ENCODE data around the gene NSUN2. TPM values are rescaled to one million over a fixed set of nuclear protein-coding genes. Genes with fewer than 3 reads are reported as not detected.

Gene NSUN2
- total RNA-seq, 1 donor, result 39.4 TPM

GRCh38 chr5:6603643-6604042, 29.2 kb downstream of the NSUN2 start:
- TF ChIP-seq CTCF (IDR thresholded peaks at IDR 0.05; ENCODE audit: extremely low read depth, low read depth, low read length), result no peak
- H3K27me3 ChIP-seq (ENCODE audit: insufficient read depth, low read length), result no peaks in the 10 kb centered on the region
- no peak overlapping the region for H2AFZ ChIP-seq (ENCODE audit: low read length)
- no peak overlapping the region for H3K27ac ChIP-seq (ENCODE audit: low read depth, low read length)
- no peak for DNase-seq (ENCODE audit: insufficient read length, low spot score, missing footprints)
- peaks cover 90% of the 10 kb centered on the region for H3K36me3 ChIP-seq (ENCODE audit: insufficient read depth, low read length)
- H3K4me3 ChIP-seq (ENCODE audit: insufficient read depth, low read length), result no peak overlapping the region
- H3K9me3 ChIP-seq (ENCODE audit: low read depth, low read length), result no peaks in the 10 kb centered on the region
- no peak overlapping the region for H3K4me2 ChIP-seq (ENCODE audit: insufficient read depth, low read length)
- peaks cover 7% of the 10 kb centered on the region for H4K20me1 ChIP-seq (ENCODE audit: insufficient read depth, low read length)
- H3K4me1 ChIP-seq (ENCODE audit: insufficient read depth, low read length), result peaks cover 3% of the 10 kb centered on the region
- H3K79me2 ChIP-seq (ENCODE audit: insufficient read depth, low read length), result peaks cover 3% of the 10 kb centered on the region

- Histone ChIP-seq H3K4me1 (ENCODE audit: insufficient read depth, low read length) (peaks cover 14% of the 10 kb centered on the region), H4K20me1 (ENCODE audit: insufficient read depth, low read length) (peaks cover 5% of the 10 kb centered on the region), H2AFZ (ENCODE audit: low read length) (no peak overlapping the region), H3K4me3 (ENCODE audit: insufficient read depth, low read length) (no peak overlapping the region), H3K4me2 (ENCODE audit: insufficient read depth, low read length) (no peak overlapping the region), H3K27ac (ENCODE audit: low read depth, low read length) (no peak overlapping the region), H3K27me3 (ENCODE audit: insufficient read depth, low read length) (no peaks in the 10 kb centered on the region), H3K79me2 (ENCODE audit: insufficient read depth, low read length) (no peaks in the 10 kb centered on the region), H3K9me3 (ENCODE audit: low read depth, low read length) (no peaks in the 10 kb centered on the region), H3K36me3 (ENCODE audit: insufficient read depth, low read length) (peaks cover 82% of the 10 kb centered on the region)
- DNase-seq (ENCODE audit: insufficient read length, low spot score, missing footprints), result no peak
- TF ChIP-seq CTCF (IDR thresholded peaks at IDR 0.05; ENCODE audit: extremely low read depth, low read depth, low read length), result no peak
Measured at GRCh38 chr5:6602441-6602840, 30.4 kb downstream of the NSUN2 start.

- Histone ChIP-seq H3K4me2 (ENCODE audit: insufficient read depth, low read length) (no peak overlapping the region), H3K27me3 (ENCODE audit: insufficient read depth, low read length) (no peaks in the 10 kb centered on the region), H3K9me3 (ENCODE audit: low read depth, low read length) (no peaks in the 10 kb centered on the region), H3K79me2 (ENCODE audit: insufficient read depth, low read length) (no peaks in the 10 kb centered on the region), H2AFZ (ENCODE audit: low read length) (no peak overlapping the region), H3K4me1 (ENCODE audit: insufficient read depth, low read length) (peaks cover 14% of the 10 kb centered on the region), H3K27ac (ENCODE audit: low read depth, low read length) (no peak overlapping the region), H3K36me3 (ENCODE audit: insufficient read depth, low read length) (peaks cover 81% of the 10 kb centered on the region), H3K4me3 (ENCODE audit: insufficient read depth, low read length) (no peak overlapping the region), H4K20me1 (ENCODE audit: insufficient read depth, low read length) (peaks cover 5% of the 10 kb centered on the region)
- no peak for TF ChIP-seq CTCF (IDR thresholded peaks at IDR 0.05; ENCODE audit: extremely low read depth, low read depth, low read length)
- DNase-seq (ENCODE audit: insufficient read length, low spot score, missing footprints), result no peak
Measured at GRCh38 chr5:6601816-6602215, 31.0 kb downstream of the NSUN2 start.

- peaks cover 82% of the 10 kb centered on the region for H3K36me3 ChIP-seq (ENCODE audit: insufficient read depth, low read length)
Measured at GRCh38 chr5:6601271-6601670, 31.6 kb downstream of the NSUN2 start.

More at GRCh38 chr5:6601271-6601670, 31.6 kb downstream of the NSUN2 start:
- no peaks in the 10 kb centered on the region for H3K27me3 ChIP-seq (ENCODE audit: insufficient read depth, low read length)
- H3K9me3 ChIP-seq (ENCODE audit: low read depth, low read length), result no peaks in the 10 kb centered on the region
- no peak overlapping the region for H3K4me2 ChIP-seq (ENCODE audit: insufficient read depth, low read length)
- peaks cover 7% of the 10 kb centered on the region for H4K20me1 ChIP-seq (ENCODE audit: insufficient read depth, low read length)
- no peak overlapping the region for H2AFZ ChIP-seq (ENCODE audit: low read length)
- no peak overlapping the region for H3K4me3 ChIP-seq (ENCODE audit: insufficient read depth, low read length)
- H3K79me2 ChIP-seq (ENCODE audit: insufficient read depth, low read length), result no peaks in the 10 kb centered on the region
- H3K4me1 ChIP-seq (ENCODE audit: insufficient read depth, low read length), result peaks cover 14% of the 10 kb centered on the region
- no peak for DNase-seq (ENCODE audit: insufficient read length, low spot score, missing footprints)
- no peak overlapping the region for H3K27ac ChIP-seq (ENCODE audit: low read depth, low read length)
- TF ChIP-seq CTCF (IDR thresholded peaks at IDR 0.05; ENCODE audit: extremely low read depth, low read depth, low read length), result no peak

Data from osteoblast (primary cell).